HFFc6 (cell line): ENCODE data around the gene HLA-DOA. TPM values are rescaled to one million over a fixed set of nuclear protein-coding genes. Genes with fewer than 3 reads are reported as not detected.

Experiments used
- DNase-seq: peaks from one replicate; pipeline ENCODE4 v3.0.0-alpha.2; 2018
- H3K27ac Mint-ChIP-seq: 2 replicates; pipeline ENCODE4 v1.8.0; 2020; ENCODE audit warnings: mild to moderate bottlenecking, mixed read lengths
- H3K27me3 Mint-ChIP-seq: 2 replicates; pipeline ENCODE4 v1.8.0; 2021; ENCODE audit warnings: mild to moderate bottlenecking, moderate library complexity, mixed read lengths; ENCODE audit not compliant: insufficient read depth
- H3K36me3 Mint-ChIP-seq: 2 replicates; pipeline ENCODE4 v1.8.0; 2021; ENCODE audit warnings: low read depth, mixed read lengths
- H3K4me1 Mint-ChIP-seq: 2 replicates; pipeline ENCODE4 v1.8.0; 2020; ENCODE audit warnings: low read depth, mixed read lengths
- H3K4me3 Mint-ChIP-seq: 2 replicates; pipeline ENCODE4 v1.8.0; 2020; ENCODE audit warnings: mild to moderate bottlenecking, moderate library complexity, mixed read lengths
- H3K9me3 Mint-ChIP-seq: 2 replicates; pipeline ENCODE4 v1.8.0; 2020; ENCODE audit warnings: mild to moderate bottlenecking, mixed read lengths
- total RNA-seq, 6 experiments: library from RNA; stranded (reverse); fragmentation: NEBNext Ultra II Directional; extraction: Animal tissue kit (Norgen Biotek cat#: 25700); gene quantifications; 2 replicates in 1 of 6; 3 replicates in 5 of 6; pipeline ENCODE4 v1.2.3, GENCODE V29; 2021
- TF ChIP-seq, protein P1 (sequence below): fragments of 200-600 bp; sonication (generic); IDR thresholded peaks from 2 replicates; pipeline ENCODE4 v1.5.0; 2021; ENCODE audit warnings: antibody characterized with exemption, mild to moderate bottlenecking

HLA-DOA gene
- total RNA-seq, 6 experiments from 2014 or later = not detected

DNA sequence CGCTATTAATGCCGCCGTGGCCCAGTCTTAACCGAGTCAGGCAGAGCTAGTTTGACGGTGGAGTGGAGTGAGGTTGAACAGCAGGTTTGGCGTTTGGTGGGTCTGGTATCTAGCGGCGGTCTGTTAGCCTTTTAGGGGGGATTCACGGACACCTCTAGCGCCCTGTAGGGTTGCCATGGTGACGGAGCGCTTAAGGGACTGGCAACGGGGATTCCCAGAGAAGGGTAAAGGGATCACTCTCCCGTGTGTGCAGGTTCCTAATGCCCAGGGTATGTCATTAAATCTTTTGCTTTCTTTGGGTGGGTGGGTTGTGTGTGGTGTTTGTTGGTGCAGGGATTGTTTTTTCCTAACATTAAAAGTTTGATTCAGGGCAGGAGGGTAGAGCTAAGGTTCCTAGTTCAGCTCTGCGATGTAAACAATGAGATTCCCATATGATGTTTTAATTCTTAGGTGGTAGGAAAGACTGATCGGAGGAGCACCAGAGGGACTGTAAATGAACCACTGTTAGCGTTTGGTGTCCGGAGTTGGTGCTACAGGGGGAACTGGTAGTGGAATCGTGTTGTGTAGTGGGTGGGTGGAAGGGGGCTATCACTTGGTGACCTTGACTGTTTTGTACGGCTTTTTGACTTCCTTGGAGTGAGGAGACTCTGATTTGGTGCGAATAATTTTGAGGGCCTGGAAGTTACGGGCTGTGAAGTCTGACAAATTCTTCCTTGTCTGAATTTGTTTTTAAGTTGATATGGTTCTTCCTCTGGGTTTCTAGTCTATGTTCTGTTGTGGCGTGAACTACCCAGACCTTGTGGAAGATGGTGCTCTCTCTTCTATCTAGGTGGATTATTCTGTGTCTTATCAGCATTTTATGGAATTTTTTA, 36.0 kb downstream of the HLA-DOA start:
- peaks cover 33% of the 10 kb centered on the region for H3K4me1 Mint-ChIP-seq
- H3K27me3 Mint-ChIP-seq = peaks cover 45% of the 10 kb centered on the region
- peak overlapping the region; percentile 93 for H3K4me3 Mint-ChIP-seq
- DNase-seq = no peak
- TF ChIP-seq, protein P1, sequence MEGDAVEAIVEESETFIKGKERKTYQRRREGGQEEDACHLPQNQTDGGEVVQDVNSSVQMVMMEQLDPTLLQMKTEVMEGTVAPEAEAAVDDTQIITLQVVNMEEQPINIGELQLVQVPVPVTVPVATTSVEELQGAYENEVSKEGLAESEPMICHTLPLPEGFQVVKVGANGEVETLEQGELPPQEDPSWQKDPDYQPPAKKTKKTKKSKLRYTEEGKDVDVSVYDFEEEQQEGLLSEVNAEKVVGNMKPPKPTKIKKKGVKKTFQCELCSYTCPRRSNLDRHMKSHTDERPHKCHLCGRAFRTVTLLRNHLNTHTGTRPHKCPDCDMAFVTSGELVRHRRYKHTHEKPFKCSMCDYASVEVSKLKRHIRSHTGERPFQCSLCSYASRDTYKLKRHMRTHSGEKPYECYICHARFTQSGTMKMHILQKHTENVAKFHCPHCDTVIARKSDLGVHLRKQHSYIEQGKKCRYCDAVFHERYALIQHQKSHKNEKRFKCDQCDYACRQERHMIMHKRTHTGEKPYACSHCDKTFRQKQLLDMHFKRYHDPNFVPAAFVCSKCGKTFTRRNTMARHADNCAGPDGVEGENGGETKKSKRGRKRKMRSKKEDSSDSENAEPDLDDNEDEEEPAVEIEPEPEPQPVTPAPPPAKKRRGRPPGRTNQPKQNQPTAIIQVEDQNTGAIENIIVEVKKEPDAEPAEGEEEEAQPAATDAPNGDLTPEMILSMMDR = no peak
- peaks cover 13% of the 10 kb centered on the region for H3K9me3 Mint-ChIP-seq
- H3K36me3 Mint-ChIP-seq = peaks cover 71% of the 10 kb centered on the region
- peak overlapping the region; percentile 99 for H3K27ac Mint-ChIP-seq

DNA sequence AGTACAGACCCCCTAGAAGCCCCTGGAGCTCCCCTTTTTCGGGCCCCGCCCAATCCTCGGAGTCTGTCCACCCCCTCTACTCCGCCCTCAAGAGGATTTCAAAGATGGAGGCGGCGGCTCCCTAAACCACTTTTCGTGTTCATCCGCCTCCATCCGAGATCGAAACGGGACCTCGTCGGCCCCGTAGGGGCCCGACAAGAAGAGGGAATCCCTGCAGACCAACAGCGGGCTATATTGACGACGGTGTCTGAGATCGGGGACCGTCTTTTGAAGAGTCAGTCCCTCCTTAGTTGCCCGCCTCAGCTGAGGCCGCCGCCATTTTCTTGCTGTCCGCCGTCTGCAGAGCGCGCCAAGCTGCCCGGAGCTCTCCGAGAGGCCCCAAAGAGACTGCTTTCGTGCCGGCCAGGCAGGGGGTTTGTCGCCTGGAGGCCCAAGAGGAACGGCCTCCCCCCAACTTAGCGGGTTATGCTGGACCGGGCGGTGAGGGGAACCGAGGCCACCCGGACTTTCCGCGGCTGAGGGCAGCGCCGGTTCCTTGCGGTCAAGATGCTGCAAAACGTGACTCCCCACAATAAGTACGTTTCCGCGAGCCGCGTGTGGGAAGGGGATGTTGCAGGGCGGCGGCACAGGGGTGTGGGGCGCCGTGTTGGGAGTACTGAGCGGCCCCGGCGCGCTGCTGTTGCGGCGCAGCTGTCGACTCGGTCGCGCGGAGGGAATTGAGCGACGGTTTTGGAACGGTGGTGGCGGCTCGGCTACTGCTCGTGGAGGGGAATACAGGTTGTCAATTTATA, 36.8 kb downstream of the HLA-DOA start:
- no peak for DNase-seq
- Mint-ChIP-seq H3K27me3 (peaks cover 39% of the 10 kb centered on the region), H3K4me3 (peak overlapping the region; percentile 93), H3K36me3 (peaks cover 63% of the 10 kb centered on the region), H3K9me3 (peaks cover 13% of the 10 kb centered on the region), H3K27ac (peak overlapping the region; percentile 99), H3K4me1 (peaks cover 31% of the 10 kb centered on the region)
- TF ChIP-seq, protein P1 = no peak

DNA sequence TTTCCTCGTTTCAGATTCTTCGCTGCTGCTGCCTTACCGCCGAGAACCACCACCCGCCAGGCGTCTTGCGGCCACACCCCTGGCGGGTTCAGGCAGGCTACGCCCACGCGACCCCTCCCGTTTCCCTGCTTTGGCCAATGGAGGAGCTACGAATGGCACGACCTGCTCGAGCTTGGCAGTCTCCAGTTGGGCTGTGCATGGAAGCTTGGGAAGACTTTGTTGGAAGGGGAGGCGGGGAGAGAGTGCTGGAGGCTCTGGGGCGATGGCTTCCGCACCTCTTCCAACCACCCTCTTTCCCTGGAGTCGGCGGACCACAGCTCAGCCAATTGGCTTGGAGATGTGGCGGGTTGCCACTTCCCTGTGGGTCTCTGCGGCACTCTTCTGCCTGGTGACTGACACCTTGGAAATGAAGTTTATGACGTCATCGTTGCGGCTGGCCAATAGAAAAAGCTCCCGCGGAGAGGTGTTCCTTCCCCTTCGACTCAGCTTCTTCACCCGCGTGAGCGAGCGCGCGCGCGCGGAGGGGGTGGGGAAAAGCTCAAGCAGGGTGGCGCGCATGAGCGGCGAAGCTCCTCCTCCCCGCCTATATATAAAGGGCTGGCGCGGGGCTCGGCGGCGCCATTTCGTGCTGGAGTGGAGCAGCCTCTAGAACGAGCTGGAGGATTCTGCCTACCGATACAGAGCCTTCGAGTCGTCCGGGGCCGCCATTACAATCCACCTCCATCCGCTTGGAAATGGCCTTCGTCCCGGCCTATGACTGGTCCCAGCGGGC, 37.6 kb downstream of the HLA-DOA start:
- H3K4me1 Mint-ChIP-seq = peaks cover 31% of the 10 kb centered on the region
- H3K9me3 Mint-ChIP-seq = peaks cover 13% of the 10 kb centered on the region
- H3K27me3 Mint-ChIP-seq = peaks cover 37% of the 10 kb centered on the region
- H3K4me3 Mint-ChIP-seq = peak overlapping the region; percentile 93
- peak; percentile 100 for DNase-seq
- TF ChIP-seq, protein P1 = no peak
- H3K27ac Mint-ChIP-seq = peak overlapping the region; percentile 99
- peaks cover 55% of the 10 kb centered on the region for H3K36me3 Mint-ChIP-seq

DNA sequence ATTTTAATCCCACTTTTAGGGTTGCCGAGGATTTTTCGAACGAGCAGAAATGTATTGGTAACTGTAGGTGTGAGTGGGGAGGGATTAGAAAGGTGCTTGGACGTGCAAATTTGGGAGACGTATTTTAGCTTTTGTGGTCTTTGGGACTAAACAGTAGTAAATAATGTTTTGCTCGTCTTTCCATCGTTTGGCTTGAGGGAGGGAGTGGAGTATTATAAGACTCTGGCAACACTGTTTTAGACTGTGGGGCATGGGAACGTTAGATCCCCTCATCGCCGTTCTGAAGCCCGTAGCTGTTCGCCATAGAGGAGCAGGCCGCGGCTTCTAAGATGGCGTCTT, 38.2 kb downstream of the HLA-DOA start:
- no peak for DNase-seq
- peaks cover 50% of the 10 kb centered on the region for H3K36me3 Mint-ChIP-seq
- H3K9me3 Mint-ChIP-seq = peaks cover 13% of the 10 kb centered on the region
- H3K4me3 Mint-ChIP-seq = peak overlapping the region; percentile 93
- peak overlapping the region; percentile 99 for H3K27ac Mint-ChIP-seq
- TF ChIP-seq, protein P1 = no peak
- H3K4me1 Mint-ChIP-seq = peaks cover 30% of the 10 kb centered on the region
- peaks cover 37% of the 10 kb centered on the region for H3K27me3 Mint-ChIP-seq
